ACC112 (cell line): ENCODE data around the gene PRKAR1B.

Experiments
- H2AFZ ChIP-seq: fragments of 200-600 bp; sonication (generic); one replicate; pipeline ENCODE4 v1.6.0; 2017; ENCODE audit warnings: antibody characterized with exemption, low read length; ENCODE audit not compliant: unreplicated experiment
- H3K27ac ChIP-seq: fragments of 200-600 bp; sonication (generic); 2 replicates; pipeline ENCODE4 v1.5.1; 2014; ENCODE audit warnings: low read depth, mild to moderate bottlenecking, antibody characterized with exemption, low read length, moderate library complexity
- H3K27me3 ChIP-seq: fragments of 200-600 bp; sonication (generic); 2 replicates; pipeline ENCODE4 v1.6.1; 2014; ENCODE audit warnings: mild to moderate bottlenecking, antibody characterized with exemption, low read length, moderate library complexity, mixed read lengths; ENCODE audit not compliant: insufficient read depth
- H3K36me3 ChIP-seq: fragments of 200-600 bp; sonication (generic); 2 replicates; pipeline ENCODE4 v1.6.1; 2016; ENCODE audit warnings: mild to moderate bottlenecking, antibody characterized with exemption, low read length, moderate library complexity, mixed read lengths; ENCODE audit not compliant: insufficient read depth
- H3K4me1 ChIP-seq: fragments of 200-600 bp; sonication (generic); one replicate; pipeline ENCODE4 v1.6.1; 2016; ENCODE audit warnings: low read length, mixed read lengths; ENCODE audit not compliant: insufficient read depth, unreplicated experiment, control insufficient read depth
- H3K4me3 ChIP-seq: fragments of 200-600 bp; sonication (generic); 2 replicates; pipeline ENCODE4 v1.5.1; 2014; ENCODE audit warnings: mild to moderate bottlenecking, low read depth, low read length
- H3K79me2 ChIP-seq: fragments of 200-600 bp; sonication (generic); one replicate; pipeline ENCODE4 v1.6.0; 2016; ENCODE audit warnings: low read length; ENCODE audit not compliant: control insufficient read depth, unreplicated experiment, insufficient read depth

Gene PRKAR1B

DNA sequence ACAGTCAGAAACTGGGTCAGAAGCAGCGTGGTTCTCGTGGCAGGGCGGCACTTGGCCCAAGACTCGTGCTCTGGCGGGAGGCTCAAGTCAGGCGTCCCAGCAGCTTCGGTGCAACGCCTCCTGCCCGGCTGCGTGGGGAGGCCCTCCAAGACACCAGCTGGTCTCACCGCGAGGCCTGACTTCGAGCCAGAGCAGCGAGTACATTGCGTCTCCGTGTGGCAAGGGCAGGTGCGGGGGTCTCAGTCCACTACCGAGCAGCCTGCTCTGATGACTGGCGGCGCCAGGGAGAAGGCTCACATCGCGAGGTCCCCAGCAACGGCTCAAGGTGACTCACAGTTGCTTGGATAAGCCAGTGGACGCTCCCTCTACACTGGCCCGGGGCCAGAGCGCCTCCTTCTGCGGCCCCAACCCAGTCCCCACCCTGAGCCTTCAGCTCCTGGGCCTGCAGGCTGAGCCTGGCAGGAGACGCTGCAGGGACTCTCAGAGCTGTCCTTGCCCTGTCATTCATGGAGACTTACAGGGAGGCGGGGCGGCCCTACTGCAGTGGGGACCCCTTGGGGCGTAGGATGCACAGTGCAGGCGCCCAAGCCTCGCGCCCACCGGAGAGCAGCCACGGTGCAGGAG, 41.9 kb upstream of the PRKAR1B start:
- Histone ChIP-seq H2AFZ (no peak overlapping the region), H3K27me3 (no peaks in the 10 kb centered on the region), H3K79me2 (no peaks in the 10 kb centered on the region), H3K27ac (no peak overlapping the region), H3K4me1 (no peaks in the 10 kb centered on the region), H3K4me3 (no peak overlapping the region), H3K36me3 (peaks cover 17% of the 10 kb centered on the region)

DNA sequence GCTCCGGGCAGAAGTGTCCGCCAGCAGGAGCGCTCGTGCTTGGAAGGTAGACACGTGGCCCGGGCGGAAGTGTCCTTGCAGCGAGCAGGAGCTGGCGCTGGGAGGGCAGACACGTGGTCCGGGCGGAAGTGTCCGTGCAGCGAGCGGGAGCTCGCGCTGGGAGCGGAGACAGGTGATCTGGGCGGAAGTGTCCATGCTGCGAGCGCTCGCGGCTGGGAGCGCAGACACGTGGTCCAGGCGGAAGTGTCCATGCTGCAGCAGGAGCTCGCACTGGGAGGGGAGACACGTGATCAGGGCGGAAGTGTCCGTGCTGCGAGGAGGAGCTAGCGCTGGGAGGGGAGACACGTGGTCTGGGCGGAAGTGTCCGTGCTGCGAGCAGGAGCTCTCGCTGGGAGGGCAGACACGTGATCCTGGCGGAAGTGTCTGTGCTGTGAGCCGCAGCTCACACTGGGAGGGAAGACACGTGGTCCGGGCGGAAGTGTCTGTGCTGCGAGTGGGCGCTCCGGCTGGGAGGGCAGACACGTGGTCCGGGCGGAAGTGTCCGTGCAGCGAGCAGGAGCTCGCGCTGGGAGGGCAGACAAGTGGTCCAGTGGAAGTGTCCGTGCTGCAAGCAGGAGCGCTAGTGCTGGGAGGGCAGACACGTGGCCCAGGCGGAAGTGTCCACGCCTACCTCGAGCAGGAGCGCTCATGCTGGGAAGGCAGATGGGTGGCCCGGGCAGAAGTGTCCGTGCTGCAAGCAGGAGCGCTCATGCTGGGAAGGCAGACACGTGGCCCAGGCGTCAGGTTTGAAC, 41.1 kb upstream of the PRKAR1B start:
- H3K79me2 ChIP-seq: no peaks in the 10 kb centered on the region
- H3K27me3 ChIP-seq: no peaks in the 10 kb centered on the region
- H3K27ac ChIP-seq: no peak overlapping the region
- no peak overlapping the region for H3K4me3 ChIP-seq
- H3K36me3 ChIP-seq: peaks cover 19% of the 10 kb centered on the region
- H3K4me1 ChIP-seq: no peaks in the 10 kb centered on the region
- no peak overlapping the region for H2AFZ ChIP-seq

GRCh38 chr7:767580-767940, 40.5 kb upstream of the PRKAR1B start:
- Histone ChIP-seq H3K4me1 (no peaks in the 10 kb centered on the region), H3K36me3 (peaks cover 19% of the 10 kb centered on the region), H3K4me3 (no peak overlapping the region), H2AFZ (no peak overlapping the region), H3K79me2 (no peaks in the 10 kb centered on the region), H3K27me3 (no peaks in the 10 kb centered on the region), H3K27ac (no peak overlapping the region)

DNA sequence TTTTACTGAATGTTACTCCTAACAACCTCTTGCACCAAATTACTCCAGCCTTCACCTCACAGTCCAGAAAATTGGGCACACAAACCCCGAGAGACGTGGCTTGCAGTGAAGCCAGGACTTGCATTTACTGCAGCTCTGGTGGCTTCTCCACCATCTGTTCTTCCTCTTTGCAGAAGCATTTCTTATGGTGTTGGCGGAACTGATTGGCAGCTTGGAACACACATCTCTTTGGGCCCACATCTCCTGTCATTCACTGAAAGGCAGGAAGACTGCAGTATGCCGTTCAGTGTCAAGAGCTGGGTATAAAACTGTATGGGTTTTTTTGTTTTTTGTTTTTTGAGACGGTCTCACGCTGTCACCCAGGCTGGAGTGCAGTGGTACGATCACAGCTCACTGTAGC, 38.3 kb upstream of the PRKAR1B start:
- Histone ChIP-seq H3K4me1 (no peaks in the 10 kb centered on the region), H3K36me3 (peaks cover 19% of the 10 kb centered on the region), H3K79me2 (no peaks in the 10 kb centered on the region), H3K27me3 (no peaks in the 10 kb centered on the region), H2AFZ (no peak overlapping the region), H3K4me3 (no peak overlapping the region), H3K27ac (no peak overlapping the region)

DNA sequence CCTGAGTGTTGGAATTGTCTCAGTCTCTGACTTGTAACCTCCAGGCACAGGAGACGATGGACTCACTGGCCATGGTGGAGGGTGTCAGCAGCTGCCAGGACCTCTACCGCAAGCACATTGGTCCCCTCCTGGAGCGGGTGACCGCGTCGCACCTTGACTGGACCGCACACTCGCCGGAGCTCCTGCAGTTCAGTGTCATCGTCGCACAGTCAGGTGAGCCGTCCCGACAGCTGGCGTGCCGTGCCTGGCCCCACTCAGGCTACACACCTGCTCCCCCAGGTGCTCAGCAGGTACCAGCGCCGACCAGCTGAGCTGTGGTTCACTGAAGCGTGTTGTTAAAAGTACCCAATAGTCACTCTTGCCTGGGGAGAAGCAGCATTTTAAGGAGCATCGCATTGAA, 36.7 kb upstream of the PRKAR1B start:
- Histone ChIP-seq H3K27ac (no peak overlapping the region), H3K4me3 (no peak overlapping the region), H3K27me3 (no peaks in the 10 kb centered on the region), H2AFZ (no peak overlapping the region), H3K4me1 (no peaks in the 10 kb centered on the region), H3K36me3 (peaks cover 19% of the 10 kb centered on the region), H3K79me2 (no peaks in the 10 kb centered on the region)

DNA sequence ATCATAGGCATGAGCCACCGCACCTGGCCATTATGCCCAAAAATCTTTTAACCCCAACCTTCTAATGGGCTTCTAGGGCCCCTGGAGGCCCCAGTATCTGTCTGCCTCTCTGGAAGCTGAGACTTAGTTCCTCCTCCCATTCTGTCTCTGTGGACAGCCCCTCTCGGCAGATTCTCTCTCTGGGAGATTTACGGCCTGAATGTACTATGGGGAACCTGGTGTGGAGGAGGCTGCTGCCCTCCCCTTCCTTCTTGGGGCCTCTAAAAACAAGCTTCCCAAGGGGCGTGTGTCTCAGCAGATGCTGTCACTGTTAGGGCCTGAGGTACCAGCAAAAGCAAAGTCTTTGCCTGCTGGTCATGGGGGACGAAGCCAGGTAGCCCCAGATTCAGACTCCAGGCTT, 35.8 kb upstream of the PRKAR1B start:
- Histone ChIP-seq H3K79me2 (no peaks in the 10 kb centered on the region), H3K4me3 (no peak overlapping the region), H3K36me3 (peaks cover 19% of the 10 kb centered on the region)

GRCh38 chr7:761631-762030, 34.5 kb upstream of the PRKAR1B start:
- no peak overlapping the region for H2AFZ ChIP-seq
- no peaks in the 10 kb centered on the region for H3K27me3 ChIP-seq
- H3K79me2 ChIP-seq: no peaks in the 10 kb centered on the region
- no peak overlapping the region for H3K27ac ChIP-seq
- peaks cover 24% of the 10 kb centered on the region for H3K36me3 ChIP-seq
- H3K4me1 ChIP-seq: no peaks in the 10 kb centered on the region
- no peak overlapping the region for H3K4me3 ChIP-seq

More for the DNA sequence above, 35.8 kb upstream of the PRKAR1B start:
- H3K27ac ChIP-seq: no peak overlapping the region
- H3K27me3 ChIP-seq: no peaks in the 10 kb centered on the region
- no peaks in the 10 kb centered on the region for H3K4me1 ChIP-seq
- no peak overlapping the region for H2AFZ ChIP-seq

GRCh38 chr7:761101-761500, 34.0 kb upstream of the PRKAR1B start:
- no peaks in the 10 kb centered on the region for H3K4me1 ChIP-seq
- no peaks in the 10 kb centered on the region for H3K27me3 ChIP-seq
- no peak overlapping the region for H2AFZ ChIP-seq
- no peaks in the 10 kb centered on the region for H3K79me2 ChIP-seq
- no peak overlapping the region for H3K4me3 ChIP-seq
- no peak overlapping the region for H3K27ac ChIP-seq
- H3K36me3 ChIP-seq: peaks cover 24% of the 10 kb centered on the region

- H2AFZ ChIP-seq: no peak overlapping the region
- H3K4me3 ChIP-seq: no peak overlapping the region
- H3K36me3 ChIP-seq: peaks cover 16% of the 10 kb centered on the region; the same call in 1 of the 2 replicates
- no peaks in the 10 kb centered on the region for H3K4me1 ChIP-seq
- H3K27me3 ChIP-seq: no peaks in the 10 kb centered on the region
- no peaks in the 10 kb centered on the region for H3K79me2 ChIP-seq
- H3K27ac ChIP-seq: no peak overlapping the region
These were observed 32.9 kb upstream of the PRKAR1B start for GRCh38 chr7:760006-760405.

- H3K27me3 ChIP-seq: no peaks in the 10 kb centered on the region
- peaks cover 13% of the 10 kb centered on the region; the same call in 1 of the 2 replicates for H3K36me3 ChIP-seq
- H3K79me2 ChIP-seq: no peaks in the 10 kb centered on the region
- H3K4me3 ChIP-seq: no peak overlapping the region
- no peak overlapping the region for H2AFZ ChIP-seq
- H3K4me1 ChIP-seq: no peaks in the 10 kb centered on the region
- H3K27ac ChIP-seq: no peak overlapping the region
These were observed 32.5 kb upstream of the PRKAR1B start for GRCh38 chr7:759569-759968.

- Histone ChIP-seq H3K27me3 (no peaks in the 10 kb centered on the region), H3K27ac (no peak overlapping the region), H3K36me3 (peaks cover 10% of the 10 kb centered on the region; the same call in 1 of the 2 replicates), H3K79me2 (no peaks in the 10 kb centered on the region), H3K4me1 (no peaks in the 10 kb centered on the region), H2AFZ (no peak overlapping the region), H3K4me3 (no peak overlapping the region)
These were observed 30.7 kb upstream of the PRKAR1B start for GRCh38 chr7:757741-758163.
